GM19467 (cell line): ENCODE results near the gene FADS3.

Experiments used
- ATAC-seq: cut with Tn5 transposase; IDR thresholded peaks from one replicate; pipeline ENCODE4 v1.9.1; 2021; ENCODE audit warnings: mild to moderate bottlenecking, moderate library complexity; ENCODE audit not compliant: unreplicated experiment

The FADS3 gene

DNA sequence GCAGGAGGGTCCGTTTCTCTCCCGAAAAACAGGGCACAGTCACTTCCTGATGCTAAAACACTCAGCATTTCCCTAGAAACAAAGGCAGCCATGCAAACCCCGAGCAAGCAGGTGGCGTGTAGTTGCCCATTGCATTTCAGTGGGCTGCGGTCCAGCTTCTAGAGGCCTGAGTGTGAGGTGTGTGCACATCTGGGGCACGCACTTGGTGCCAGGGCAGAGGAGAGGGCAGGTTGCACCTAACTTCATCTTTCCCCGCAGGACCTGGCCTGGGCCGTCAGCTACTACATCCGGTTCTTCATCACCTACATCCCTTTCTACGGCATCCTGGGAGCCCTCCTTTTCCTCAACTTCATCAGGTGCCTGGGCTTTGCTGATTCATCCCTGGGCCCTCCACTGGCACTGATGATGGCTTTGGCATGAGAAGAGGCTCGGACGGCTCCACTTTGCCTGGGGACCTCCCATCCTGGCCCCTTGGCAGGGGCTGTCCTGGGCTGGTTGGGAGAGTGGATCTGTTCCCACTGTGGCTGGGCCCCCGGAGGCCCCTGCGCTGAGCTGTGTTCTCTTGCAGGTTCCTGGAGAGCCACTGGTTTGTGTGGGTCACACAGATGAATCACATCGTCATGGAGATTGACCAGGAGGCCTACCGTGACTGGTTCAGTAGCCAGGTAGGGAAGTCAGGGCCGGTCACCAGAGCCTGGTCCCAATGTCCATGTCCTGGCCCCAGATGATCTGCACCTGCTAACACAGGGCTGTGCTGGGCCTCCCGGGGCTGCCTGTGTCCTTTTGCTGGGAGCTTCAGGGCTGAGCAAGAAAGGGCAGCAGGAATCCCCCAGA, 28.4 kb downstream of the FADS3 start:
- ATAC-seq: no peak

DNA sequence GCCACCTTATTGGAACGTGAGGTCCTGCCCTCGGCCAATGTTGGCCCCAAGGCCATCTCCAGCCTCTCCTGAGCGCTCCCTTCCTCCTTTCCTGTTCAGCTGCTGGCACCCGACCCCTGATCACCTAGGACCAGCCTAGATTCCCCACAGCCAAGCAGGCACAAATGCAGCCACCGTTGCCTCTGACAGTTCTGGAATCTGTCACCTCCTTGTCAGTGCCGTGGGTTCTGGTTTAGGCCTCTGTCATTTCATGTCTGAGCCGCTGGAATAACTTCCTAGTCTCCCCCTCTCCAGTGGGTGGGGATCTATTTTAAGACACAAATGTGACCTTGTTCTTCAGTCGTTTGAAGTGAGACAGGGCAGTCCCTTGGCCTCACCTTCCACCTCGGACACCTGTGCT, 29.7 kb downstream of the FADS3 start:
- ATAC-seq: no peak

DNA sequence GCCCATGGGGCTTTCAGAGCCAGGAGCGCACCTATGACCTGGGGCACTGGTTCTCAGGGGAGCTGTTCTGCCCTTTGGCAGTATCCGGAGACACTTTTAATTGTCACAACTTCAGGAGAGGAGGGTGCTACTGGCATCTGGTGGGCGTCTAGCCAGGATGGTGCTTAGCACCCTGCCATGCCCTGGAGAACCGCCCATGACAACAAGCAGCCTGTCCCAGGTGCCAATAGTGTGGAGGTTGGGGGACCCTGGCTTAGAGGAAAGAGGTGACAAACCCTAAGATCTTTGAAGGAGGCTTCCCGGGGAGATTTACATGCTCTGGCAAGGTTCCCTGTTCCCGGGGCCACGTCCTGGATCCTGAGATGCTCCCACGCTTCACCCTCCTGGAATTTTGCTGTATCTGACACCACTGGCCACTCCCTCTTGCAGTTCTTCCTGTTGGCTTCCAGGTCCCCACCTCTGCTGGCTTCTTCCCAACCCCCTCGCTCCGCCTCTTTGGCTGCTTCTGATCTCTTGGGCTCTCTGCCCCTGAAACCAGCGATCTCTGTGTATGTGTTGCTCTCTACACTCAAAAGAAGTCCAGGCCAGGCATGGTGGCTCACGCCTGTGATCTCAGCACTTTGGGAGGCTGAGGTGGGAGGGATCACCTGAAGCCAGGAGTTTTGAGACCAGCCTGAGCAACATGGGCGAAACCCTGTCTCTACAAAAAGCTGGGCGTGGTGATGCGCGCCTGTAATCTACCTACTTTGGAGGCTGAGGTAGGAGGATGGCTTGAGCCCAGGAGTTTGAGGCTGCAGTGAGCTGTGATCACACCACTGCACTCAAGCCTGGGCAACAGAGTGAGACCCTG, 31.1 kb downstream of the FADS3 start:
- no peak for ATAC-seq

DNA sequence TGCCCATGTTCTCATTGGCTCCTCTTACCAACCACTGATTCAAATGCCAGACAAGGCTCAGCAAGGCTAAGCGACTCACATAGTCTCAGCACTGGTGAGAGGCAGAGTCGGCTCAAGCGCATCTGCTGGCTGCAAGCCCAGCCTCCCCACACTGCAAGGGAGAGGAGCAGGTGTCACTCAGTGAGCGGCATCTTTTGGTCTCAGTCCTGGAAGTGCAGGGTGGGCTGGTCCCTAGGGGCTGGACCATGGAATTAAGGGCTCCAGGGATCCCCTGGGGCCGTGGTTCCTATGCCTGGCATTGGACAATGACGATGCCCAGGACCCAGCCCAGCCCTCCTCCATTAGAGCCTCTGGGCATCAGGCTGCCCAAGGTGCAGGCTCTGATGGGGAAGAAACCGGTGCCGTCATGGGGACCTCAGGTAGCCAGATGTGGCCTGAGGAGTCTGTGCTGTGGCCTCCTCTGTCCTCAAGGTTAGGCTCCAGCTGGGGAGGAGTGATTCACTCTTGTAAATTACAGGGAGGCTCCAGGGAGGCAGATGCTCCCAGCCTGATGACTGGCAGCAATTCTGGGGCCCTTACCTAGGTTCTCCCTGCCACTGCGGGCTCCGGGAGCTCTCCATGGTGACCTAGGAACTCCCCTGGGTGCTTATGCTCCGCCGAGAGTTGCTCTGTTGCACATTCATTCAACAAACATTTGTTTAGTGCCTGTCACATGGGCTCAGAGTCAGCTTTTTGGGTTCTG, 35.2 kb downstream of the FADS3 start:
- no peak for ATAC-seq

DNA sequence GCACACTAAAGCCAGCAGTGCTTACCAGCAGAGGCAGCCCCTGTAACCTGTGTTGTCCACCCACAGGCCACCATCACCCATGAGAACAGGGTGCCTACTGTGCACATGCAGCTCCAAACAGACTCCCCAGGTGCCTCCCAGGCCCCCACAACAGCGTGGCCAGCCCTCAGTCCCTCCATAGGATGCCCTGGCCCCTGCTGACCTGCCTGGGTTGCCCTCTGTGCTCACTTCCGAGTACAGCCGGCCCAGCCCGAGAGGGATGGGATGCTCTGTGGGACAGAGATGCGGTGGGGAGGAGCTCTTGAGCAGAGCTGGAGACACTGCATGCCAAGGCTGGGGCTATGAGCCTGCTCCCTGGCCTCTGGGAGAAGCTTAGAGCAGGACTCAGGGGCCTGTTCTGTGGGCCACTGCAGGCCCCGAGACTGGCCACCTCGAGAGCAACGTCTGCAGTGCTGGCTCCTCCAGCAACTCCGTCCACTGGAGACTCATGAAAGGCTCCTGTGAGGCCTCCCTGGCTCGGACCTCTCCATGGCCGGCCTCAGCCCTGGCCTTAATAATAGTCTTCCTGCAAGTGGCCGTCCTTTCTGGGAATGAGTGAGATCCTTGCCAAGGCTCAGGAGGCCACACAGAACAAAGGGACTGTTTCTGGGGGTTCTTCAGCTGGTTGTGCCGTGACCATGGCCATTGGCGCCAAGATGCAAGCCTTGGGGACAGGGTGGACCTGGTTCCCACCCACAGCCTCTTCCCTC, 36.2 kb downstream of the FADS3 start:
- no peak for ATAC-seq

DNA sequence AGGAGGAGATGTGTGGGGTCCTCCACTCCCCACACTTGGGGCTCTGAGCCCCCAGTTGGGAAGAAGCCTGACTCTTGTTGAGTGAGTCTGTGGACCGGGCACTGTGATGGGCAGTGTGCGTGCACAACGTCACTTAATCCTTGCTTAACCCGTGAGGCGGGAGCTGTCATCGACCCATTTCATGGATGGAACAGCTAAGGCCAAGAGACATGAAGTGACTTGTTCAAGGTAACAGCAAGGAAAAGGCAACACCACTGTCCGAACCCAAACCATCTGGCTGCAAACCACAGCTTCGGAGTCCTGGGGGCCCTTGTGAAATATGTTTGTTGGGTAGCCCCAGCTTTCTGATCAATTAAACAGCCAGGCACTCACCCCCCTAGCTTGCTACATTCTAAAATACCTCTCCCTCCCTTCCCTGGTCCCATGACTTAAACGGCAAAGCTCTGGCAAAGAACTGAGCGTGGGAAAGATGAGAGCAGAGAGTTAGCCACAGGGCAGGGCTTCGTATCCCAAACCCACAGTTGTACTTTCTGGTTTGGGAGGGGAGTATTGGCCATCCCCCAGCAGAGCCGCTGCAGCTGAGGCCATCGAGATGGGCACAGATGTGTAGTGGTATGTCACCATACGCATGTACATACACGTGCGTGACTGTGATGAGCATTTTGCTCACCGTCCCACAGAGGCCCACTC, 37.0 kb downstream of the FADS3 start:
- no peak for ATAC-seq

DNA sequence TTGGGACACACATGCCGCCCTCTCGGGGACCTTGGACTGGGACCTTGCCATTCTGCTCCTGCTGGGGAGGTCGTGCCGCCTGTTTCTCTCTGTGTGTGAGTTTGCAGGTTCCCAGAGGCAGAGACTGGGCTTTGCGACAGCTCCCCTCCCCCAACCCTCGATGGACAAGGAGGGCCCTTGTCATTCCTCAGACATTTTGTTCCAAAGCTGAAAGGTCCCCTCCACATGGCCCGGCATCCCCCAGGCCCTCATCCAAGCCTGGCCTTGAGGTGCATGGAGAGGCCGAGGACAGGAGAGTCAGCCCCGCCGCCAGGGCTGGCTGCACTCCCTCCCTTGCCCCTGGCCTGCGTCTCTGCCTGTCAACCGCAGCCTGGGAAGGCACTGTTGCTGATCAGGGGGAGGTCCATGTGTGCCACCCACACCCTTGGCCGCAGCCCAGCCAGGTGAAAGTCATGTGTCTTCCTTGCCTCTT, 37.6 kb downstream of the FADS3 start:
- ATAC-seq: no peak

DNA sequence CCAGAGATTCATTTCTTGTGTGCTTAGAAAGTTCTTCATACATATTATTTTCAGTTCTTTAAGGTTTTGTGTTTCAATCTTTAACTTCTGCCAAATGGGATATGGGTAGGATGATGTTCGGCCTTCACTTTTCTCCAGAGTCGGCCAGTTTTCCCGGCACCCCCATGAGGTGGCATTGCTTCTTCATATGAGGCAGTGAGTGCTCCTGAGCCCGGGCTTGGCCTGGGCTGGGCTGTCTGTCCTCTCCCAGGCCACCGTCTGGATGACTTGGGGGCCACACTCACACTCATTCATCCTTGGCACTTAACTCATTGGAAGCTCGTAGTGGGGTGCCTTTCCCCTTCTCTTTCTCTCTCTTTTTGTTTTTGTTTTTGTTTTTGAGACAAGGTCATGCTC, 39.4 kb downstream of the FADS3 start:
- ATAC-seq: no peak

DNA sequence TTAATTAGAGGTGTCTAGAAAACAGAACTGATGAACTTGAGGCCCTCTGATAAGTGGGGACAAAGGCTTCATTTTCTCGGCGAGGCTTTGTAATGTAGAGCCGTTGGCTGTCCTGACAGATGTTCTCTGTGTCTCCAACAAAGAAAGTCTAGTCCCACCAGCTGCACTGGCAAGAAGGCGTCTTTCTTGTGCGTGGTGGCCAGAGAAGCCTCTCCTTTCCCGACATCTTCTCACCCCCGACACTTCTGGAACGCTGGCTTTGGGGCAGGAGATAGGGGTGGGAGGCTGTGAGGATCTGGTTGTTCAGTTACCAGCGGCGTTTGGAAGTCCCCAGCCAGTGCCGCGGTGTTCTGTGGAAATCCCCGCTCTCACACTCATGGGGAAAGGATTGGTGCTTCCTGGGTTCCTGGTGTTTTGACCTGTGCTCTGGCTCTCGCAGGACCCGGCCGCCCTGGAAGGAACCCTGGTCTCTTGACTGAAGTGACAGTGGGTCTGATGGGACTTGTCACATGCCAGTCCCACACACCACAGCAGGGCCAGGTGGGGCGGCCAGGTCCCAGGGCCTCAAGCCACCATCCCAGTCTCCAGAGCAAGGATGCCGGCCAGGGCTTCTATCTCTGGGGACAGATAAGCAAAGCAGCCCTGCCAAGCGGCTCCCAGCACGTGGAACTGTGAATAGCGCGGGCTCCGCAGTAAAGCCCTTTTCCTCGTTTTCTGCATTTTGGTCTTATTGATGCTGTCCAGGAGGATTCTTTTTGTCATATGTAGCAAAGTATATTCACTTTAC, 40.0 kb downstream of the FADS3 start:
- no peak for ATAC-seq

DNA sequence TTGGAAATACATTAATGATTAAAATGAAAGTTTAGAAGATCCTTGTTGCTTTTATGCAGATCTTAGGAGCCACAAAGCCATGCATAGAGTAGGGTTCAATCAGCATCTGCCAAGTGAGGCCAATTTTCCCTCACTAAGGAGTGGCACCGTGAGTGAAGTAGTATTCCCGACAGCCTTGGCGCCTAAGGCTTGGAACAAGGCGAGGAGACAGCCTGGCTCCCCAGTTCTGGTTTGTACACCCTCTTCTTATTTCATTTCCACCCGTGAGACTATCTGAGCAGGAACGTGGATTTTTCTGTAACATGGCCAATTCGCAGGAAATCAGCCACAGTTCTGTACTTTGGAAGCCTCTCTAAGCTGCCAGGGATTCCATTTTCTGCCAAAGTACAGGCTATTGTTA, 40.7 kb downstream of the FADS3 start:
- ATAC-seq: no peak

DNA sequence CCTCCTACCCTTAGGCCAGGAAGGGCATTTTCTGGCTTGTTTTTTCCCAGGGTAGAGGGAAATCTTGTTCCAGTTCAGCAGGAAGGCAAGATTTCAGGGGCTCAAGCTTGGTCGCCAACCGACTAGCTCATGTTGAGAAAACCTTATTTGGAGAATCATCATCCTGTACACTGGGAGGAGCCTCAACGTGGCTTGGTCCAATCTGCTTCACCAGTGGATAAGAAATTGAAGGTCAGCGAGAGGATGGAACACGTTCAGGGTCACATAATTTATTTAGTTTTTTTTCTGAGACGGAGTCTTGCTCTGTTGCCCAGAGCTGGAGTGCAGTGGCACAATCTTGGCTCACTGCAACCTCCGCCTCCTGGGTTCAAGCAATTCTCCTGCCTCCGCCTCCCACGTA, 42.7 kb downstream of the FADS3 start:
- no peak for ATAC-seq

DNA sequence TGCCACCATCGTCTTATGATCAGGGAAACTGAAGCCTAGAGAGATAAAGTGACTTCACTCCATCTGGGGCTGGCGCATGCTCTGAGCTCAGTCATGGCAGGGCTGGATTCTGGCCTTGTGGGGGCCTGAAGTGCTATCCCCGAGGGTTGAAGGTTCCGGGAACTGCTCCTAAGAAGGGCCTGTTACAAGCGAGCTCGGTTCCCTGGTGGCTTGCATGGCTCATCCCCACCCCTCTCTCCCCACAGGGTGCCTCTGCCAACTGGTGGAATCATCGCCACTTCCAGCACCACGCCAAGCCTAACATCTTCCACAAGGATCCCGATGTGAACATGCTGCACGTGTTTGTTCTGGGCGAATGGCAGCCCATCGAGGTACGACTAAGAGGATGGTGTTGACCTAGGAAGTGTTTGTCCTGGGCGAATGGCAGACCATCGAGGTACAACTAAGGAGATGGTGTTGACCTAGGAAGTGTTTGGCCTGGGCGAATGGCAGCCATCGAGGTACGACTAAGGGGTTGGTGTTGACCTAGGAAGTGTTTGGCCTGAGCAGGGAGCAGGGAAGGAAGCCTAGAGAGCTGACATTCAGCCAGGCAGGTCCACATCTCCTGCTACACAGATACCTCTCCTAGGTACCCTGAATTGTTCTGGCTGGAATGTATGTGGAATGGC, 43.3 kb downstream of the FADS3 start:
- no peak for ATAC-seq

DNA sequence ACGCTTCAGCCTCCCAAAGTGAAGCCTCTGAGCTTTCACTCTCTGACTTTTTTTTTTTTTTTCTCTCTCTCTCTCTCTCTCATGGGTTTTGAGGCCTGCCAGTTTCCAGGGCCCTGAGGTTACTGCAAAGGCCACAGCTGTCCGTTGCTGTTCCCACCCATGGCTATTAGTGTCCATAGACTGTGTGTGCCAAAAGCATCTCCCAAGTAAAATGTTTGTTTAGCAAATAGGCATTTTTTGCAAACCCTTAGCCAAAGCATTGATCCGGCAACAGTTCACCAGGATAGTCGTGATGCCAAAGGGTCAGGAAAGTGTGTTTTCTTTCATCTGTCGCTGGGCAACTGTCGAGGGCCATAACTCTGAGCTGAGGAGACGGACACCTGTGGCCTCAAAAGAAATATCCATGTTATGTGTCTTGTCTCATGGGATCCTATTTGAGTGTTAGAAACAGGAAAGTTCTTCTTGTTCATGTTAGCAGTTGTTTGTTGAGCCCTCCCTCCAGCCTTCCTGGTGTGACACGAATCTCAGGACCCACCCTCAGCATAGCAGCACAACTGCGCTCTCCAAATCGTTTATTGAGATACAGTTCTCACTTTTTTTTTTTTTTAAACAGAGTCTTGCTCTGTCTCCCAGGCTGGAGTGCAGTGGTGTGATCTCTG, 44.9 kb downstream of the FADS3 start:
- ATAC-seq: no peak

DNA sequence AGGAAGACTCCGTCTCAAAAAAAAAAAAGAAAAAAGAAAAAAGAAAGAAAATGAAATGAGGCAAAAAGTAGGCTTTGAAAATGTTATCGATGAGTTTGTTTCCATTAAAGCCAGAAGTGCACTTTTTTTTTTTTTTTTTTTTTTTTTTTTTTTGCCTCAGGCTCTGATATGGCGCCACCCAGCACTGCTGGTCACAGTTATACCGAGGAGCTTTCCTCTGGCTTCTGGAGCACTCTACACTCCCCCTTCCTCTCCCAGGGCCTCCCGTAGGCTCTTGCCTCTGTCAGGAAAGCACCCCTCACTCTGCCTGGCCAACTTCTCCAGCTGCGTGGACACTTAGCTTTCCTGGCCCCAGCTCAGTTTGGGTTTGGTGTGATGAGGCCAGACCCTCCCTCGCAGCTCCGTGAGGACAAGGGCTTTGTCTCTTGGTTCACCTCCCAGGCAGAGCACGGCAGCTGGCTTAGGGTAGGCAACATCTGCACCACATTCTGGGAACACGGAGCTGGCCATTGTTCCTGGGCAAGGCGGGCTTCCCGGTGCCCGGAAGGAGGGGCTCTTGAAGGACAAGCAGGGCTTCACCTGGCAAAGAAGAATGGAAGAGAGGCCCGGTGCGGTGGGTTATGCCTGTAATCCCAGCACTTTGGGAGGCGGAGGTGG, 46.3 kb downstream of the FADS3 start:
- ATAC-seq: no peak

DNA sequence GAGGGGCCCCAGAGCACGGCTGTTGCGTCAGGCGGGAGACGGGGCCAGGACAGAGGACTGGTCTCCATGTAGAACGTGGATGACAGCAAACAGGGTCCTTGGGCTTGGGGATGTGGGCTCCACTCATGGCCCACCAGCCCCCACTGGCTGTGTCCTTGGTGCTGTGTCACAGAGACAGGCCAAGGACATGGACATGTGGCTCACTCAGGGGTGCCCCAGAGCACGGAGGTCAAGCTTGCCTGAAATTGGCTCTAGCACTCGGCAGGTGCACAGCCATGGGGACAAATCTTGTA, 48.9 kb downstream of the FADS3 start:
- ATAC-seq: no peak

DNA sequence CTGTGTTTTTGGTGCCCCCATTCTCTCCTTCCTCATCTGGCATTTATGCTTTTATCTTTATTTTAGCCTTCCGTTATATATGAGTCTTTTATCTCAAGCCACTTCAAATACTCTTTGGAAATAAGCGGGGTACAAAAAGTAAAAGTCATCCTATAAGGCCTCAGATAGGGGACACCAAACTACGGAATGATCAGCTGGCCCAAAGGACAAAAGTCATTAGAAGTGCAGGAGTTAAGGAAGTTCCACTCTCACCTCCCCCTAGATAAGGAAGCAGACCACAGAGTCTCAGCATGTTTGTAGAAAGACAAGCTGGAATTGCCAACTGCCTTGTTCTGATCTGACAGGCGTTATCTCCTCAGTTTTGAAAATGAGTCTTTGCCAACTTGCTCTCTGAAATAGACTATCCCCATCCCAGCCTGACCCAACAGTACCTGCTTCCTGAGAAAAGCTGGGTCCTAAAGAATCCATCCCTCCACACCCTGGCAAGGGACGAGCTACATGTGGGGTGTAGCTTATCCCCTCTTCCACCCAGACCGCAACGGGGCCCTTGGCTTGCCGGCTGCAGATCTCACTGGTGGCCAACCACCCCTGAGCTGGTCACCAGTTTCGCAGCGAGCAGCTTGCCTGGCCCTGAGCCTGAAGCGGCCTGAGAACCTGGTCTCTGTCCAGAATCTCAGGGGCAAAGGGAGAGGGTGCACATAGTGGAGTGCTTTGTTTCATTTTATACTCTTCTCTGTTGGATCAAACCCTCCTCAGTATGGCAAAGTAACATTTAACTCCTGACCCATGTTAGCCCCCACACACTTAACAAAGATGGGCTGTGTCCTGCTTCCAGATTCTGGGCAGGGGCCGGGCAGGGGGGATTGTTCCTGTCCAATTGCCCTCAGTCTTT, 49.5 kb downstream of the FADS3 start:
- ATAC-seq: no peak

DNA sequence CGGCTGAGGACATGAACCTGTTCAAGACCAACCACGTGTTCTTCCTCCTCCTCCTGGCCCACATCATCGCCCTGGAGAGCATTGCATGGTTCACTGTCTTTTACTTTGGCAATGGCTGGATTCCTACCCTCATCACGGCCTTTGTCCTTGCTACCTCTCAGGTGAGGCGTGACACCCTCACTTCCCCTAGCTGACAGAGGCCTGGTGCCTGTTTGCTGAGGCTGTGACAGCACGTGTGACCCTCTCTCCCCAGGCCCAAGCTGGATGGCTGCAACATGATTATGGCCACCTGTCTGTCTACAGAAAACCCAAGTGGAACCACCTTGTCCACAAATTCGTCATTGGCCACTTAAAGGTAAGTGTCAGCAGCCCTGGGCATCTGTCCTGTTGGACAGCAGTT, 51.0 kb downstream of the FADS3 start:
- ATAC-seq: no peak
